ENCODE measurements around the gene ATP5IF1. TPM values are rescaled to one million over a fixed set of nuclear protein-coding genes. Genes with fewer than 3 reads are reported as not detected.
A peak's percentile ranks its signal among the peaks of the same experiment; 100 is the strongest.

ATP5IF1 gene
- total and polyA plus RNA-seq, 2 of the 13 experiments (the other 11 are each of a cell fraction or from before 2014, with no cell fraction given): 97.7 to 131 TPM

DNA sequence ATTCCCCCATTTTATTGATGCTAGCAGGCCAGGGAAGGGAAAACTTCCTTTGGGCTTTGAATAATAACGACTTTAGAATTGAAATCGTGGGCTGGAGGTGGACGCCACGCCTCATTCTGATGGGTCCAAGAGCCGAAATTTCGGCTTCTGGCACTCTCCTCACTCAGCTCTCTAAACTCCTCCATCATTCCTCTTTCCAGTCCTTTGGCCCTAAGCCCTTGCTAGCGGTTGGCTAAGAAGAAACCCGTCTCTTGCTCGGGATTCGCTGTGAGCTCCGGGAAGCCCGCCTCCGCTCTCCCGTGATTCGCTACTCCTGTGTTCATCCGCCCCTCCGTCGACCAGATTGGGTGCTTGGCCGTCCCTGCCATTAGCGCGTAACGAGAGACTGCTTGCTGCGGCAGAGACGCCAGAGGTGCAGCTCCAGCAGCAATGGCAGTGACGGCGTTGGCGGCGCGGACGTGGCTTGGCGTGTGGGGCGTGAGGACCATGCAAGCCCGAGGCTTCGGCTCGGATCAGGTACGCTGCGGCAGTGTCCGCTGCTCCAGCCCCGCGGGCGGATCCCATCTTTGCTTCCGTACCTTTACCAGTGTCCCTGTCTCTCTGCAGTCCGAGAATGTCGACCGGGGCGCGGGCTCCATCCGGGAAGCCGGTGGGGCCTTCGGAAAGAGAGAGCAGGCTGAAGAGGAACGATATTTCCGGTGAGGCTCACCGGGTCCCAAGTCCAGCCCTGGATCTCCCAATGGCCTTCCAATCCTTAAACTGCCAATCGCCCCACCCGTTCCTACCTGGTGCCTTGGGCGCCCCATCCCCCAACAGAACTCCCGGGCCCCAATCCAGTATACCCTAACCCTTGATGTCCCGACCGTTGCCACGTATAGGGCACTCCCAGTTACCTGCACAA, at the start of gene ATP5IF1 (continued):
- TF ChIP-seq ZEB1 (IDR thresholded peaks at IDR 0.05; ENCODE audit: insufficient replicate concordance, low read depth) (no peak), ZNF205 (CRISPR knock-in tag; IDR thresholded peaks at IDR 0.05) (0 out of 2 replicates have a peak, but pooled peaks have one; percentile 60), ZNF570 (CRISPR knock-in tag; IDR thresholded peaks at IDR 0.05; ENCODE audit: borderline replicate concordance) (peak; percentile 75; the same call in 1 of the 2 replicates), AKNA (CRISPR knock-in tag; IDR thresholded peaks at IDR 0.05; ENCODE audit: borderline replicate concordance) (no peak), RBFOX2 (IDR thresholded peaks at IDR 0.05; ENCODE audit: low read depth, low read length) (peak; percentile 97), GFI1 (CRISPR knock-in tag; IDR thresholded peaks at IDR 0.05; ENCODE audit: borderline replicate concordance) (no peak; the same call in 1 of the 2 replicates), CCAR2 (optimal IDR thresholded peaks at IDR 0.05; ENCODE audit: low read depth, low read length) (no peak), ZSCAN25 (CRISPR knock-in tag; IDR thresholded peaks at IDR 0.05) (no peak; the same call in 1 of the 2 replicates)
- TF ChIP-seq, protein P1, sequence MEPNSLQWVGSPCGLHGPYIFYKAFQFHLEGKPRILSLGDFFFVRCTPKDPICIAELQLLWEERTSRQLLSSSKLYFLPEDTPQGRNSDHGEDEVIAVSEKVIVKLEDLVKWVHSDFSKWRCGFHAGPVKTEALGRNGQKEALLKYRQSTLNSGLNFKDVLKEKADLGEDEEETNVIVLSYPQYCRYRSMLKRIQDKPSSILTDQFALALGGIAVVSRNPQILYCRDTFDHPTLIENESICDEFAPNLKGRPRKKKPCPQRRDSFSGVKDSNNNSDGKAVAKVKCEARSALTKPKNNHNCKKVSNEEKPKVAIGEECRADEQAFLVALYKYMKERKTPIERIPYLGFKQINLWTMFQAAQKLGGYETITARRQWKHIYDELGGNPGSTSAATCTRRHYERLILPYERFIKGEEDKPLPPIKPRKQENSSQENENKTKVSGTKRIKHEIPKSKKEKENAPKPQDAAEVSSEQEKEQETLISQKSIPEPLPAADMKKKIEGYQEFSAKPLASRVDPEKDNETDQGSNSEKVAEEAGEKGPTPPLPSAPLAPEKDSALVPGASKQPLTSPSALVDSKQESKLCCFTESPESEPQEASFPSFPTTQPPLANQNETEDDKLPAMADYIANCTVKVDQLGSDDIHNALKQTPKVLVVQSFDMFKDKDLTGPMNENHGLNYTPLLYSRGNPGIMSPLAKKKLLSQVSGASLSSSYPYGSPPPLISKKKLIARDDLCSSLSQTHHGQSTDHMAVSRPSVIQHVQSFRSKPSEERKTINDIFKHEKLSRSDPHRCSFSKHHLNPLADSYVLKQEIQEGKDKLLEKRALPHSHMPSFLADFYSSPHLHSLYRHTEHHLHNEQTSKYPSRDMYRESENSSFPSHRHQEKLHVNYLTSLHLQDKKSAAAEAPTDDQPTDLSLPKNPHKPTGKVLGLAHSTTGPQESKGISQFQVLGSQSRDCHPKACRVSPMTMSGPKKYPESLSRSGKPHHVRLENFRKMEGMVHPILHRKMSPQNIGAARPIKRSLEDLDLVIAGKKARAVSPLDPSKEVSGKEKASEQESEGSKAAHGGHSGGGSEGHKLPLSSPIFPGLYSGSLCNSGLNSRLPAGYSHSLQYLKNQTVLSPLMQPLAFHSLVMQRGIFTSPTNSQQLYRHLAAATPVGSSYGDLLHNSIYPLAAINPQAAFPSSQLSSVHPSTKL (CRISPR knock-in tag; IDR thresholded peaks at IDR 0.05): peak; percentile 67
- TF ChIP-seq, protein P2, sequence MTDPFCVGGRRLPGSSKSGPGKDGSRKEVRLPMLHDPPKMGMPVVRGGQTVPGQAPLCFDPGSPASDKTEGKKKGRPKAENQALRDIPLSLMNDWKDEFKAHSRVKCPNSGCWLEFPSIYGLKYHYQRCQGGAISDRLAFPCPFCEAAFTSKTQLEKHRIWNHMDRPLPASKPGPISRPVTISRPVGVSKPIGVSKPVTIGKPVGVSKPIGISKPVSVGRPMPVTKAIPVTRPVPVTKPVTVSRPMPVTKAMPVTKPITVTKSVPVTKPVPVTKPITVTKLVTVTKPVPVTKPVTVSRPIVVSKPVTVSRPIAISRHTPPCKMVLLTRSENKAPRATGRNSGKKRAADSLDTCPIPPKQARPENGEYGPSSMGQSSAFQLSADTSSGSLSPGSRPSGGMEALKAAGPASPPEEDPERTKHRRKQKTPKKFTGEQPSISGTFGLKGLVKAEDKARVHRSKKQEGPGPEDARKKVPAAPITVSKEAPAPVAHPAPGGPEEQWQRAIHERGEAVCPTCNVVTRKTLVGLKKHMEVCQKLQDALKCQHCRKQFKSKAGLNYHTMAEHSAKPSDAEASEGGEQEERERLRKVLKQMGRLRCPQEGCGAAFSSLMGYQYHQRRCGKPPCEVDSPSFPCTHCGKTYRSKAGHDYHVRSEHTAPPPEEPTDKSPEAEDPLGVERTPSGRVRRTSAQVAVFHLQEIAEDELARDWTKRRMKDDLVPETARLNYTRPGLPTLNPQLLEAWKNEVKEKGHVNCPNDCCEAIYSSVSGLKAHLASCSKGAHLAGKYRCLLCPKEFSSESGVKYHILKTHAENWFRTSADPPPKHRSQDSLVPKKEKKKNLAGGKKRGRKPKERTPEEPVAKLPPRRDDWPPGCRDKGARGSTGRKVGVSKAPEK (CRISPR knock-in tag; IDR thresholded peaks at IDR 0.05; ENCODE audit: borderline replicate concordance): 0 out of 2 replicates have a peak, but pooled peaks have one; percentile 29
- TF ChIP-seq, protein P3, sequence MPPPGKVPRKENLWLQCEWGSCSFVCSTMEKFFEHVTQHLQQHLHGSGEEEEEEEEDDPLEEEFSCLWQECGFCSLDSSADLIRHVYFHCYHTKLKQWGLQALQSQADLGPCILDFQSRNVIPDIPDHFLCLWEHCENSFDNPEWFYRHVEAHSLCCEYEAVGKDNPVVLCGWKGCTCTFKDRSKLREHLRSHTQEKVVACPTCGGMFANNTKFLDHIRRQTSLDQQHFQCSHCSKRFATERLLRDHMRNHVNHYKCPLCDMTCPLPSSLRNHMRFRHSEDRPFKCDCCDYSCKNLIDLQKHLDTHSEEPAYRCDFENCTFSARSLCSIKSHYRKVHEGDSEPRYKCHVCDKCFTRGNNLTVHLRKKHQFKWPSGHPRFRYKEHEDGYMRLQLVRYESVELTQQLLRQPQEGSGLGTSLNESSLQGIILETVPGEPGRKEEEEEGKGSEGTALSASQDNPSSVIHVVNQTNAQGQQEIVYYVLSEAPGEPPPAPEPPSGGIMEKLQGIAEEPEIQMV (CRISPR knock-in tag; IDR thresholded peaks at IDR 0.05; ENCODE audit: low read depth): peak; percentile 89; the same call in 1 of the 2 replicates

All from HepG2 (cell line).